Measurements from ENCODE around the gene TRPM5.
"Not testable (repeated sequence)": the region's sequence is repeated elsewhere in the genome, so short reads cannot be mapped to it uniquely, and the experiment has no call there.

Gene TRPM5

GRCh38 chr11:2443881-2444820 lies at the start of gene TRPM5:
TRPM5 (minus strand) TSS chr11:2444514; CDS start chr11:2423036, 21,478 bp downstream.
- no peak for DNase-seq

- no peak for DNase-seq
Observed at GRCh38 chr11:2489083-2489482, 44.8 kb upstream of the TRPM5 start.

GRCh38 chr11:2488004-2488403 lies 43.7 kb upstream of the TRPM5 start:
- DNase-seq = no peak

- DNase-seq = no peak
Observed at GRCh38 chr11:2484576-2485125, 40.3 kb upstream of the TRPM5 start.

GRCh38 chr11:2483426-2483825 lies 39.1 kb upstream of the TRPM5 start:
- peak; percentile 70 for DNase-seq

GRCh38 chr11:2482745-2483144 lies 38.4 kb upstream of the TRPM5 start:
- peak; percentile 61 for DNase-seq

- no peak for DNase-seq
Observed at GRCh38 chr11:2482204-2482603, 37.9 kb upstream of the TRPM5 start.

GRCh38 chr11:2481253-2481652 lies 36.9 kb upstream of the TRPM5 start:
- DNase-seq = peak; percentile 20

GRCh38 chr11:2480874-2481220 lies 36.5 kb upstream of the TRPM5 start:
- no peak for DNase-seq

GRCh38 chr11:2480067-2480873 lies 36.0 kb upstream of the TRPM5 start:
- not testable (repeated sequence) for DNase-seq

GRCh38 chr11:2477936-2478335 lies 33.6 kb upstream of the TRPM5 start:
- no peak for DNase-seq

- DNase-seq = no peak
Observed at GRCh38 chr11:2477254-2477653, 32.9 kb upstream of the TRPM5 start.

GRCh38 chr11:2475136-2475918 lies 31.0 kb upstream of the TRPM5 start:
- DNase-seq = no peak

- no peak for DNase-seq
Observed at GRCh38 chr11:2474059-2474901, 30.0 kb upstream of the TRPM5 start.

- no peak for DNase-seq
Observed at GRCh38 chr11:2473361-2474058, 29.2 kb upstream of the TRPM5 start.

- no peak for DNase-seq
Observed at GRCh38 chr11:2472428-2473186, 28.3 kb upstream of the TRPM5 start.

GRCh38 chr11:2471804-2472096 lies 27.4 kb upstream of the TRPM5 start:
- no peak for DNase-seq

- DNase-seq = no peak
Observed at GRCh38 chr11:2471048-2471803, 26.9 kb upstream of the TRPM5 start.

- DNase-seq = no peak
Observed at GRCh38 chr11:2470495-2470894, 26.2 kb upstream of the TRPM5 start.
